Sigmoid colon (tissue), 7 donors: ENCODE results near the gene SHISA5. TPM values are rescaled to one million over a fixed set of nuclear protein-coding genes. Genes with fewer than 3 reads are reported as not detected.

ENCODE experiments used
- DNase-seq: peaks from one replicate; pipeline ENCODE4 v3.0.0-alpha.2; 2019
- H3K27ac ChIP-seq, 4 donors: fragments of 200-600 bp; sonication (generic); one replicate each; pipeline ENCODE4 v1.5.1; 2016 to 2019; ENCODE audit warnings: mild to moderate bottlenecking in 1 of 4
- H3K27me3 ChIP-seq, 3 donors: fragments of 200-600 bp; sonication (generic); one replicate each; pipeline ENCODE4 v1.5.1; 2019; ENCODE audit warnings: mild to moderate bottlenecking in 1 of 3
- H3K36me3 ChIP-seq, 4 donors: fragments of 200-600 bp; sonication (generic); one replicate each; pipeline ENCODE4 v1.5.1; 2016 to 2019
- H3K4me1 ChIP-seq, 4 donors: fragments of 200-600 bp; sonication (generic); one replicate each; pipeline ENCODE4 v1.5.1; 2017 to 2019
- H3K4me3 ChIP-seq, 4 donors: fragments of 200-600 bp; sonication (generic); one replicate each; pipeline ENCODE4 v1.5.1; 2017 to 2019; ENCODE audit warnings: mild to moderate bottlenecking in 2 of 4, moderate library complexity in 1 of 4
- H3K9me3 ChIP-seq, 4 donors: fragments of 200-600 bp in 3 of 4; sonication (generic) in 3 of 4; one replicate each; pipeline versions ENCODE4 v1.5.1 to v1.6.1; 2013 to 2019
- EP300 ChIP-seq, 4 donors: sonication (generic); formaldehyde crosslinking; IDR thresholded peaks; one replicate each; pipeline ENCODE4 v1.6.1; 2017; ENCODE audit warnings: antibody characterized with exemption in 4 of 4
- POLR2A ChIP-seq, 2 donors: fragments of 450-650 bp; IDR thresholded peaks; one replicate each; pipeline ENCODE4 v1.6.1; 2016; ENCODE audit warnings: antibody characterized with exemption in 2 of 2, mild to moderate bottlenecking in 2 of 2, moderate library complexity in 2 of 2
- POLR2AphosphoS5 ChIP-seq, 4 donors: sonication (generic); formaldehyde crosslinking; IDR thresholded peaks; one replicate each; pipeline ENCODE4 v1.6.1; 2017; ENCODE audit warnings: antibody characterized with exemption in 4 of 4
- WGBS, 2 donors: extraction: QIAGEN DNeasy Blood & Tissue Kit; methylation state at CpG; one replicate each; pipeline ENCODE4 v1.1.7; 2013; 5-methylcytosine and 5-hydroxymethylcytosine counted together
- intact Hi-C: fragments of 100-400 bp; cut with DNase I; formaldehyde crosslinking; loops from one replicate; pipeline ENCODE4 v1.15.1; 2023
- polyA plus RNA-seq, 3 donors: library from polyadenylated mRNA; stranded (reverse); fragments of 200-250 nt; gene quantifications; one replicate each; pipeline ENCODE4 v1.2.3, GENCODE V29; 2013
- total RNA-seq, 4 donors: library from RNA; depleted of rRNA; stranded (reverse); fragments of >200 nt; gene quantifications; one replicate each; pipeline ENCODE4 v1.1.0, GENCODE V29; 2016
- TF ChIP-seq, protein P1 (sequence below), 4 experiments: fragments of 450-650 bp in 3 of 4; fragments of 200-600 bp in 1 of 4; IDR thresholded peaks; one replicate each; pipeline ENCODE4 v1.5.1; 2016 to 2019; ENCODE audit warnings: antibody characterized with exemption in 4 of 4, mild to moderate bottlenecking in 3 of 4, moderate library complexity in 2 of 4
- donor health status: healthy with polysubstance abuse.
- donor health status: Bipolar disorder and iron deficiency.
- donor health status: healthy.

SHISA5 gene
- total and polyA plus RNA-seq, 7 donors: 57.7 to 142 (median 70.3) TPM

DNA sequence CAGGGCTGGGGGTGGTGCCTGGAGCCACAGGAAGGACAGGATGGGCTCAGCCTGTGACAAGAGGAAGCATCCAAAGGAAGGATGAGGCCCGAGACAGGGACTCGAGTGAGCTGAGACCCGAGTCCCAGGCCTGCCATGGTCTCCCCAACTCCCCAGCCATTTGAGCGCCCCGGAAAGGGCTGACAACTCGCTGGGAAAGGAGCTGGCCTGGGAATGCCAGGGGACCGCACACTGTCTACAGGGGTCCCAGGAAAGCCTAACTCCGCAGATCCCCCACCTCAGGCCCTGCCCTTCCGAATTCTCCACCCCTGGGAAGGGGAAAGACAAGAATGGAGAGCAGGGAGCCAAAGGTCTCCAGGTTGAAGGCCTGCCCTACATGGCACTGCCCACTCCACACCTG, 21.0 kb upstream of the SHISA5 start:
- H3K4me3 ChIP-seq: no peak overlapping the region
- TF ChIP-seq POLR2AphosphoS5 (IDR thresholded peaks at IDR 0.05): no peak
- TF ChIP-seq EP300 (IDR thresholded peaks at IDR 0.05): no peak
- TF ChIP-seq POLR2A (IDR thresholded peaks at IDR 0.05): no peak
- TF ChIP-seq, protein P1, sequence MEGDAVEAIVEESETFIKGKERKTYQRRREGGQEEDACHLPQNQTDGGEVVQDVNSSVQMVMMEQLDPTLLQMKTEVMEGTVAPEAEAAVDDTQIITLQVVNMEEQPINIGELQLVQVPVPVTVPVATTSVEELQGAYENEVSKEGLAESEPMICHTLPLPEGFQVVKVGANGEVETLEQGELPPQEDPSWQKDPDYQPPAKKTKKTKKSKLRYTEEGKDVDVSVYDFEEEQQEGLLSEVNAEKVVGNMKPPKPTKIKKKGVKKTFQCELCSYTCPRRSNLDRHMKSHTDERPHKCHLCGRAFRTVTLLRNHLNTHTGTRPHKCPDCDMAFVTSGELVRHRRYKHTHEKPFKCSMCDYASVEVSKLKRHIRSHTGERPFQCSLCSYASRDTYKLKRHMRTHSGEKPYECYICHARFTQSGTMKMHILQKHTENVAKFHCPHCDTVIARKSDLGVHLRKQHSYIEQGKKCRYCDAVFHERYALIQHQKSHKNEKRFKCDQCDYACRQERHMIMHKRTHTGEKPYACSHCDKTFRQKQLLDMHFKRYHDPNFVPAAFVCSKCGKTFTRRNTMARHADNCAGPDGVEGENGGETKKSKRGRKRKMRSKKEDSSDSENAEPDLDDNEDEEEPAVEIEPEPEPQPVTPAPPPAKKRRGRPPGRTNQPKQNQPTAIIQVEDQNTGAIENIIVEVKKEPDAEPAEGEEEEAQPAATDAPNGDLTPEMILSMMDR (IDR thresholded peaks at IDR 0.05): no peak
- 91 to 95% methylated on average over 9 of the region's 9 CpGs for WGBS, 2 donors
- intact Hi-C loops: no loop called here
- no peaks in the 10 kb centered on the region for H3K36me3 ChIP-seq
- H3K27me3 ChIP-seq: no peaks in the 10 kb centered on the region
- DNase-seq: no peak
- no peak overlapping the region for H3K27ac ChIP-seq
- no peaks in the 10 kb centered on the region for H3K9me3 ChIP-seq
- H3K4me1 ChIP-seq: no peaks in the 10 kb centered on the region

DNA sequence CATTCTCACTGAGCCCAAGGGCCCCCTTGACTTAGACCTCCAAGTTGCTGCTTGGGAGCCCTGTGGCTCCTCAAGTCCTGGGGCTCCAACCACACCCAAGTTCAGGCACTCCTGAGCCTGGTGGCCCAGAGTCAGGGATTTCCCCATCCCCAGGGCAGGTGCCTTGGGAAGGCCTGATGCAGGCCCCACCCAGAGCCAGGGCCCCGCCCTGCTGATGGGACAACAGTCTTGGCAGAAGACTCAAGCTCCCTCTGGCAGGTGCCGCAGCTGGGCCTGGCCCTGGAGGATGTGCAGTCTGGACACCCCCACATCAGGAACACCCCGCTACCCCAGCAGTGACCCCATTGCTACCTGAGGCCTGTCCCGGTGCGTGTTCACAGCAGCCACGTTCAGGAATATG, 17.7 kb upstream of the SHISA5 start:
- no peak overlapping the region for H3K4me3 ChIP-seq
- no peaks in the 10 kb centered on the region for H3K36me3 ChIP-seq
- WGBS, 2 donors: 68 to 80% methylated on average over 6 of the region's 6 CpGs
- H3K4me1 ChIP-seq: no peaks in the 10 kb centered on the region
- H3K27me3 ChIP-seq: no peaks in the 10 kb centered on the region
- intact Hi-C loops: no loop called here
- H3K9me3 ChIP-seq: no peaks in the 10 kb centered on the region
- H3K27ac ChIP-seq: no peak overlapping the region
- DNase-seq: no peak
- no peak for TF ChIP-seq POLR2AphosphoS5 (IDR thresholded peaks at IDR 0.05)
- no peak for TF ChIP-seq POLR2A (IDR thresholded peaks at IDR 0.05)
- no peak for TF ChIP-seq EP300 (IDR thresholded peaks at IDR 0.05)
- TF ChIP-seq, protein P1 (IDR thresholded peaks at IDR 0.05): no peak

DNA sequence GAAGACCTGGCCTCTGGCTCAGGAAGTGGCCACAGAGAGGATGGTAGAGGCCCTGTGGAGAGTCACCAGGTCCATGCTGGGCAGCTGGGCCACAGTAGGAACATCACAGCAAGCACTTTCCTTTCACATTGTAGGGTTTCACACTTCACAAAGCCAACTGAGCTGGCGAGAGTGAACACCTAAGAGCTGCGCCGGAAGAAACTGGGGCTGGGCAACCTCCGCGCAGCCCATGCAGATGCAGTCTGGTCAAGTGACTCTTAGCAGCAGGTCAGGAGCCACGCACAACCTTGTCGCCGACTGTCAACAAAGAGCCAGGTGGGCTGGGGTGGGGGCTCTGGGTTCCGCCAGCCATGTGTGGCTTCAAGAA, 15.3 kb upstream of the SHISA5 start:
- H3K27me3 ChIP-seq: no peaks in the 10 kb centered on the region
- H3K36me3 ChIP-seq: no peaks in the 10 kb centered on the region
- 94 to 96% methylated on average over 9 of the region's 9 CpGs for WGBS, 2 donors
- intact Hi-C loops: no loop called here
- TF ChIP-seq, protein P1 (IDR thresholded peaks at IDR 0.05): no peak
- TF ChIP-seq POLR2AphosphoS5 (IDR thresholded peaks at IDR 0.05) (no peak), POLR2A (IDR thresholded peaks at IDR 0.05) (no peak), EP300 (IDR thresholded peaks at IDR 0.05) (no peak)
- no peak for DNase-seq
- no peak overlapping the region for H3K27ac ChIP-seq
- no peaks in the 10 kb centered on the region for H3K9me3 ChIP-seq
- H3K4me3 ChIP-seq: no peak overlapping the region
- no peaks in the 10 kb centered on the region for H3K4me1 ChIP-seq

DNA sequence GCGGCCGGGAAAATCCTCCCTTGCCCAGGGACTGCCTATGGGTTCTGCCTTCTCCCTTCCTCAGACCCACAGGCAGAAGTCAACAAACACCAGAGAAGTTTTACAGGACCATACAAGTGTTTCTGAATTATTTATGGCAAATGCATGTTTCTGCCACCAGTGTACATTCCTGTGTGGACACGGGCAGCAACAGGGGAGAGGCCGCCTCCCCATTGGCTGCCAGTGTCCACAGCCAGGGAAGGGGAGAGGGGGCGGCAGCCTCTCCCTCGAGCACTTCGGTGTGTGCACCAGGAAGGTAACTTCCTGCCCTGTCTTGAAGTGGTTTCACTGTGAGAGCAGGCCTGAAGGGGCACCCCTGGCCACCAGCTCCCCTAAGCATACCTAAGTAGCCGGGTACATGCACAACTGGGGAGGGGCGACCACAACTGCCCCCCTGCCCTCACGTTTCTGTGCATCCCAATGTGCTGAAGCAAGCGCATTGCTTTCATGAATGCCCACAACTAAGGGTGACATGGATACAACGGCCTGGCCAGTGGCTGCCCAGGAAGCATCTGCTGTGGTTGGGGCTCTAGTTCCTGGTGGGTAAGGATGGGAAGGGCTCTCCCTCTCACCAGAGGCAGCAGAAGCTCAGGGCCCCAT, 14.8 kb upstream of the SHISA5 start:
- H3K27ac ChIP-seq: no peak overlapping the region
- H3K36me3 ChIP-seq: no peaks in the 10 kb centered on the region
- H3K9me3 ChIP-seq: no peaks in the 10 kb centered on the region
- no peaks in the 10 kb centered on the region for H3K4me1 ChIP-seq
- intact Hi-C loops: no loop called here
- no peaks in the 10 kb centered on the region for H3K27me3 ChIP-seq
- no peak for TF ChIP-seq POLR2A (IDR thresholded peaks at IDR 0.05)
- TF ChIP-seq EP300 (IDR thresholded peaks at IDR 0.05): no peak
- TF ChIP-seq, protein P1 (IDR thresholded peaks at IDR 0.05): no peak
- TF ChIP-seq POLR2AphosphoS5 (IDR thresholded peaks at IDR 0.05): no peak
- no peak overlapping the region for H3K4me3 ChIP-seq
- 68 to 84% methylated on average over 12 of the region's 12 CpGs for WGBS, 2 donors
- DNase-seq: no peak

DNA sequence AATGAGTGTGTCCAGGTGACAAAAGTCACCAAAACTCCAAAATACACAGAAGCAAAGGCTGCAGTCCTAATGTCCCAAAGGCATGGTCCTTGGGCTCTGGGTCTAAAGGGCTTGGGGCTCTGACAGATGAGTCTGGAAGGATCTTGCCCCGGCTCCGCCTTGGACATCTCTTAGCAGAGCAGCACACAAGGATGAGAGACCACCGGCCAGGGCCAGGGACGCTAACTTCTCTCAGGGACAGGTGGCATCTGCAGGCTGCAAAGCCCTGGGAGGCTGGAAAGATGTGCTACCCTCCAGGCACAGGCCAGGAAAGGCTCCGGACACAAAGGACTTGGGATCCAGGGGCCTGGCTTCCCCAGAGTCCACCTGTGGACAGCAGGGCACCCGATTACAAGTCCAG, 14.1 kb upstream of the SHISA5 start:
- no peaks in the 10 kb centered on the region for H3K27me3 ChIP-seq
- H3K4me3 ChIP-seq: no peak overlapping the region
- no peaks in the 10 kb centered on the region for H3K4me1 ChIP-seq
- TF ChIP-seq POLR2AphosphoS5 (IDR thresholded peaks at IDR 0.05) (no peak), EP300 (IDR thresholded peaks at IDR 0.05) (no peak), POLR2A (IDR thresholded peaks at IDR 0.05) (no peak)
- TF ChIP-seq, protein P1 (IDR thresholded peaks at IDR 0.05): no peak
- WGBS, 2 donors: 91 to 94% methylated on average over 6 of the region's 6 CpGs
- no peaks in the 10 kb centered on the region for H3K9me3 ChIP-seq
- DNase-seq: no peak
- no peak overlapping the region for H3K27ac ChIP-seq
- no peaks in the 10 kb centered on the region for H3K36me3 ChIP-seq
- intact Hi-C loops: no loop called here
